ENCODE measurements around the gene TPK1. TPM values are rescaled to one million over a fixed set of nuclear protein-coding genes. Genes with fewer than 3 reads are reported as not detected.

Gene TPK1
- total RNA-seq, 1 donor from 2014 or later: 14.5 TPM

DNA sequence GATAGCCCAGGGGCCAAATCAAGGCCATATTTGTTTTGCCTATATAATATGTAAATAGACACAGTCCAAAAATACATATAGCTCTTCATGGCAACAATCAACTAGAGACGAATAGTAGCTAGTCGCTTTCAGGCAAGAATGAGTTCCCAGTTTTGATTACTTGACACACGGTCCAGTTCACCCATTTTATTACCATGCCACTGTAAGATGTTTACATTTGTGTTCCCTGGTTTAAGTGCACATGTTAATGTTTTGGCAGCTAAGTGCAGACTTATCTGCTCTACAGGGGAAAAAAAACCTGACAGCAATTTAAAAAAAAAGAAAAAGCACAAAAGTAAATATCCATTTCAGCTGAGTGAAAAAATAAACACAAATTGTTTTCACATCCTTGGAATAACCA, 213.1 kb downstream of the TPK1 start:
- Histone ChIP-seq H3K4me1 (no peaks in the 10 kb centered on the region), H3K4me3 (no peak overlapping the region), H3F3A (ENCODE audit: low read depth) (no peaks in the 10 kb centered on the region), H3K79me2 (ENCODE audit: low read depth) (no peaks in the 10 kb centered on the region), H3K9ac (no peak overlapping the region), H2AFZ (replicated peaks) (no peak overlapping the region), H4K20me1 (ENCODE audit: low read depth) (no peaks in the 10 kb centered on the region), H3K27ac (no peak overlapping the region), H3K9me3 (ENCODE audit: low read depth) (no peaks in the 10 kb centered on the region), H3K27me3 (no peaks in the 10 kb centered on the region), H3K4me2 (no peak overlapping the region), H3K36me3 (no peaks in the 10 kb centered on the region)
- H3K27ac Mint-ChIP-seq: no peak overlapping the region
- no peaks in the 10 kb centered on the region for H3K4me1 Mint-ChIP-seq
- TF ChIP-seq EZH2phosphoT487 (IDR thresholded peaks at IDR 0.05) (no peak), EZH2 (IDR thresholded peaks at IDR 0.05) (no peak), CTCF (IDR thresholded peaks at IDR 0.05) (no peak)
- peaks cover 4% of the 10 kb centered on the region for H3K27me3 Mint-ChIP-seq (ENCODE audit: insufficient read depth, low read depth)
- no peaks in the 10 kb centered on the region for H3K36me3 Mint-ChIP-seq
- no peak overlapping the region for H3K4me3 Mint-ChIP-seq
- DNase-seq (ENCODE audit: low spot score): no peak
- H3K9me3 Mint-ChIP-seq: peaks cover 1% of the 10 kb centered on the region

DNA sequence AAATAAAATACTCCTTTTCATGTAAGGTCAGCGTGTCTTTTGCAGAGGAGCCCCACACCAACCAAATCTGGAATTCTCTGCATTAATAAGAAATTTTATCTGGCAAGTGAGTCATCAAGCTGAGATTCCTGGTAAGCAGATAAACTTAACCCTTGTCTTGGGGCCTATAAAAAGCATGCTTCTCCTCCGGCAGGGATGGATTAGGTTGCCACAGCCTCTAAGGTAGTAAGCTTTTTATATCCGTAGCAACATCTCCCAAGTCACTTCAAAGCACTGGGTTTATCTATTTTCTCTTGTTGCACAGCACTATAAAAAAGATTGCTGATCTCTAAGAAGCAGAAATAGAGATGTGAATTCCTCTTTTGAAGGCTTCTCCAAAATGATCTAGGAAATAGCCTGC, 229.6 kb downstream of the TPK1 start:
- Histone ChIP-seq H3K79me2 (ENCODE audit: low read depth) (no peaks in the 10 kb centered on the region), H3K4me1 (no peaks in the 10 kb centered on the region), H3K9me3 (ENCODE audit: low read depth) (no peaks in the 10 kb centered on the region), H3K27ac (no peak overlapping the region), H3K9ac (no peak overlapping the region), H3K4me2 (no peak overlapping the region), H3K4me3 (no peak overlapping the region), H3F3A (ENCODE audit: low read depth) (no peaks in the 10 kb centered on the region), H3K36me3 (no peaks in the 10 kb centered on the region), H2AFZ (replicated peaks) (no peak overlapping the region), H4K20me1 (ENCODE audit: low read depth) (no peaks in the 10 kb centered on the region), H3K27me3 (no peaks in the 10 kb centered on the region)
- H3K4me1 Mint-ChIP-seq: no peaks in the 10 kb centered on the region
- no peaks in the 10 kb centered on the region for H3K27me3 Mint-ChIP-seq (ENCODE audit: insufficient read depth, low read depth)
- DNase-seq (ENCODE audit: low spot score): no peak
- no peaks in the 10 kb centered on the region for H3K9me3 Mint-ChIP-seq
- no peak for TF ChIP-seq EZH2 (IDR thresholded peaks at IDR 0.05)
- TF ChIP-seq EZH2phosphoT487 (IDR thresholded peaks at IDR 0.05): no peak
- TF ChIP-seq CTCF (IDR thresholded peaks at IDR 0.05): no peak
- H3K27ac Mint-ChIP-seq: no peak overlapping the region
- H3K36me3 Mint-ChIP-seq: no peaks in the 10 kb centered on the region
- no peak overlapping the region for H3K4me3 Mint-ChIP-seq

- Histone ChIP-seq H3K4me2 (no peak overlapping the region), H3K36me3 (peaks cover 5% of the 10 kb centered on the region), H3K4me3 (no peak overlapping the region), H3F3A (ENCODE audit: low read depth) (no peaks in the 10 kb centered on the region), H3K9me3 (ENCODE audit: low read depth) (peaks cover 12% of the 10 kb centered on the region), H3K27ac (no peak overlapping the region), H3K79me2 (ENCODE audit: low read depth) (no peaks in the 10 kb centered on the region), H4K20me1 (ENCODE audit: low read depth) (no peaks in the 10 kb centered on the region), H3K27me3 (no peaks in the 10 kb centered on the region), H2AFZ (replicated peaks) (no peak overlapping the region), H3K9ac (no peak overlapping the region), H3K4me1 (no peaks in the 10 kb centered on the region)
- Mint-ChIP-seq H3K4me3 (no peak overlapping the region), H3K27me3 (ENCODE audit: insufficient read depth, low read depth) (no peaks in the 10 kb centered on the region), H3K4me1 (no peaks in the 10 kb centered on the region), H3K9me3 (peaks cover 15% of the 10 kb centered on the region), H3K36me3 (no peaks in the 10 kb centered on the region), H3K27ac (no peak overlapping the region)
- TF ChIP-seq EZH2phosphoT487 (IDR thresholded peaks at IDR 0.05) (no peak), CTCF (IDR thresholded peaks at IDR 0.05) (no peak)
- no peak for DNase-seq (ENCODE audit: low spot score)
These were observed 238.9 kb downstream of the TPK1 start for GRCh38 chr7:144596953-144597352.

GRCh38 chr7:144594580-144594979, 241.3 kb downstream of the TPK1 start:
- Histone ChIP-seq H3K4me3 (no peak overlapping the region), H3K4me2 (no peak overlapping the region), H3K27ac (no peak overlapping the region), H3K79me2 (ENCODE audit: low read depth) (no peaks in the 10 kb centered on the region), H2AFZ (replicated peaks) (no peak overlapping the region), H3K27me3 (no peaks in the 10 kb centered on the region), H3K9me3 (ENCODE audit: low read depth) (peaks cover 12% of the 10 kb centered on the region), H3K36me3 (peaks cover 5% of the 10 kb centered on the region), H4K20me1 (ENCODE audit: low read depth) (no peaks in the 10 kb centered on the region), H3K4me1 (no peaks in the 10 kb centered on the region), H3K9ac (no peak overlapping the region), H3F3A (ENCODE audit: low read depth) (no peaks in the 10 kb centered on the region)
- DNase-seq (ENCODE audit: low spot score): no peak
- Mint-ChIP-seq H3K36me3 (no peaks in the 10 kb centered on the region), H3K9me3 (peaks cover 15% of the 10 kb centered on the region), H3K27ac (no peak overlapping the region), H3K4me1 (no peaks in the 10 kb centered on the region), H3K4me3 (no peak overlapping the region), H3K27me3 (ENCODE audit: insufficient read depth, low read depth) (no peaks in the 10 kb centered on the region)
- TF ChIP-seq CTCF (IDR thresholded peaks at IDR 0.05): no peak
- no peak for TF ChIP-seq EZH2 (IDR thresholded peaks at IDR 0.05)
- no peak for TF ChIP-seq EZH2phosphoT487 (IDR thresholded peaks at IDR 0.05)

Data from neural progenitor cell (in vitro differentiated cells).